T-helper 1 cell treated with Interleukin-12 subunit alpha and Interleukin-12 subunit beta and Interleukin-4 antibody, amounts not matched to agents 30 μg/mL and 1 μg/mL, for 36 hours (primary cell): Measurements from ENCODE around the gene HBQ1.

Experiments
- H3K27ac Mint-ChIP-seq: one replicate; pipeline ENCODE4 v1.8.0; 2021; ENCODE audit warnings: mild to moderate bottlenecking, mixed read lengths
- H3K27me3 Mint-ChIP-seq: one replicate; pipeline ENCODE4 v1.8.0; 2021; ENCODE audit warnings: low read depth, mixed read lengths
- H3K36me3 Mint-ChIP-seq: one replicate; pipeline ENCODE4 v1.8.0; 2021; ENCODE audit warnings: low read depth, mixed read lengths
- H3K4me1 Mint-ChIP-seq: one replicate; pipeline ENCODE4 v1.8.0; 2021; ENCODE audit warnings: low read depth, mixed read lengths
- H3K4me3 Mint-ChIP-seq: one replicate; pipeline ENCODE4 v1.8.0; 2021; ENCODE audit warnings: mild to moderate bottlenecking, moderate library complexity, mixed read lengths
- H3K9me3 Mint-ChIP-seq: one replicate; pipeline ENCODE4 v1.8.0; 2021; ENCODE audit warnings: mixed read lengths

The HBQ1 gene

DNA sequence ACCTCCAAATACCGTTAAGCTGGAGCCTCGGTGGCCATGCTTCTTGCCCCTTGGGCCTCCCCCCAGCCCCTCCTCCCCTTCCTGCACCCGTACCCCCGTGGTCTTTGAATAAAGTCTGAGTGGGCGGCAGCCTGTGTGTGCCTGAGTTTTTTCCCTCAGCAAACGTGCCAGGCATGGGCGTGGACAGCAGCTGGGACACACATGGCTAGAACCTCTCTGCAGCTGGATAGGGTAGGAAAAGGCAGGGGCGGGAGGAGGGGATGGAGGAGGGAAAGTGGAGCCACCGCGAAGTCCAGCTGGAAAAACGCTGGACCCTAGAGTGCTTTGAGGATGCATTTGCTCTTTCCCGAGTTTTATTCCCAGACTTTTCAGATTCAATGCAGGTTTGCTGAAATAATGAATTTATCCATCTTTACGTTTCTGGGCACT is 2.9 kb upstream of the HBQ1 start:
- Mint-ChIP-seq H3K4me1 (peaks cover 2% of the 10 kb centered on the region), H3K36me3 (no peaks in the 10 kb centered on the region)

DNA sequence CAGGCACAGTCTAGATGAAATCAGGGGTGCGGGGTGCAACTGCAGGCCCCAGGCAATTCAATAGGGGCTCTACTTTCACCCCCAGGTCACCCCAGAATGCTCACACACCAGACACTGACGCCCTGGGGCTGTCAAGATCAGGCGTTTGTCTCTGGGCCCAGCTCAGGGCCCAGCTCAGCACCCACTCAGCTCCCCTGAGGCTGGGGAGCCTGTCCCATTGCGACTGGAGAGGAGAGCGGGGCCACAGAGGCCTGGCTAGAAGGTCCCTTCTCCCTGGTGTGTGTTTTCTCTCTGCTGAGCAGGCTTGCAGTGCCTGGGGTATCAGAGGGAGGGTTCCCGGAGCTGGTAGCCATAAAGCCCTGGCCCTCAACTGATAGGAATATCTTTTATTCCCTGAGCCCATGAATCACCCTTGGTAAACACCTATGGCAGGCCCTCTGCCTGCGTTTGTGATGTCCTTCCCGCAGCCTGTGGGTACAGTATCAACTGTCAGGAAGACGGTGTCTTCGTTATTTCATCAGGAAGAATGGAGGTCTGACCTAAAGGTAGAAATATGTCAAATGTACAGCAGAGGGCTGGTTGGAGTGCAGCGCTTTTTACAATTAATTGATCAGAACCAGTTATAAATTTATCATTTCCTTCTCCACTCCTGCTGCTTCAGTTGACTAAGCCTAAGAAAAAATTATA is 2.1 kb upstream of the HBQ1 start:
- Mint-ChIP-seq H3K4me3 (no peak overlapping the region), H3K27me3 (peaks cover 54% of the 10 kb centered on the region), H3K36me3 (no peaks in the 10 kb centered on the region), H3K9me3 (no peaks in the 10 kb centered on the region), H3K4me1 (peaks cover 2% of the 10 kb centered on the region), H3K27ac (no peak overlapping the region)

More for the DNA sequence above, 2.9 kb upstream of the HBQ1 start:
- no peak overlapping the region for H3K4me3 Mint-ChIP-seq
- H3K27ac Mint-ChIP-seq = no peak overlapping the region
- H3K27me3 Mint-ChIP-seq = peaks cover 54% of the 10 kb centered on the region
- no peaks in the 10 kb centered on the region for H3K9me3 Mint-ChIP-seq

DNA sequence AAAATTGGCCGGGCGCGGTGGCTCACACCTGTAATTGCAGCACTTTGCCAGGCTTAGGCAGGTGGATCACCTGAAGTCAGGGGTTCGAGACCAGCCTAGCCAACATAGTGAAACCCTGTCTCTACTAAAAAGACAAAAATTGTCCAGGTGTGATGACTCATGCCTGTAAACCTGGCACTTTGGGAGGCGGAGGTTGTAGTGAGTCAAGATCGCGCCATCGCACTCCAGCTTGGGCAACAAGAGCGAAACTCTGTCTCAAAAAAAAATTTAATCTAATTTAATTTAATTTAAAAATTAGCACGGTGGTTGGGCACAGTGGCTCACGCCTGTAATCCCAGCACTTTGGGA is 1.6 kb upstream of the HBQ1 start:
- Mint-ChIP-seq H3K9me3 (no peaks in the 10 kb centered on the region), H3K4me1 (peaks cover 2% of the 10 kb centered on the region), H3K36me3 (no peaks in the 10 kb centered on the region), H3K4me3 (no peak overlapping the region), H3K27me3 (peaks cover 51% of the 10 kb centered on the region), H3K27ac (no peak overlapping the region)

DNA sequence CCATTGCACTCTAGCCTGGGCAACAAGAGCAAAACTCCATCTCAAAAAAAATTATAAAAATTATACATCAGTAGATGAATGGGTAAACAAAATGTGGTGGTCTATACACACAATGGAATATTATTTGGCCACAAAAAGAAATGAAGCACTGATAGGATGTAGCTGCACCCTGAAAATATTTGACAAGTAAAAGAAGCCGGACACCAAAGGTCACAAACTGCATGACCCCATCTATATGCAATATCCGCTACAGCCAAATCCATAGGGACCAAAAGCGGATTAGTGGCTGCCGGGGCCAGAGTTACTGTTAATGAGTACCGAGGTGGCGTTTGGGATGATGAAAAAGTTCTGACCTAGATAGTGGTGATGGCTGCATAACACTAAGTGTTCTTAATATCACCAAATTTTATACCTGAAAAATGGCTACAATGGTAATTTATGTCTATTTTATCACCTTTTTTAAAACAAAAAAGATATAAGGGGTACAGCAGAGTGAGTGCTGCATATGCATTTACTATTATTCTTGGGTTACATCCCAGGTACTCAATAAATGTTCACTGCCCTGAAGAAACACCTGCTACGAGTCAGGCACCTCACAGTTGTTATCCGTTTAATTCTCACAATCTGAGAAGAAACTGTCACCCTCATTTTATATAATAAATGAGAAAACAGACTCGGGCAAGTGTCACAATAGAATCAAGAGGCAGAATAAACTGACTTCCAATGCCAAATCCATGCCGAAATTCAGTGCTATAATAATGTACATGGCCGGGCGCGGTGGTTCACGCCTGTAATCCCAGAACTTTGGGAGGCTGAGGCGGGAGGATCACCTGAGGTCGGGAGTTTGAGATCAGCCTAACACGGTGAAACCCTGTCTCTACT is 807 bp upstream of the HBQ1 start:
- Mint-ChIP-seq H3K9me3 (no peaks in the 10 kb centered on the region), H3K4me1 (peaks cover 2% of the 10 kb centered on the region), H3K4me3 (no peak overlapping the region), H3K36me3 (no peaks in the 10 kb centered on the region), H3K27me3 (peaks cover 44% of the 10 kb centered on the region), H3K27ac (no peak overlapping the region)

DNA sequence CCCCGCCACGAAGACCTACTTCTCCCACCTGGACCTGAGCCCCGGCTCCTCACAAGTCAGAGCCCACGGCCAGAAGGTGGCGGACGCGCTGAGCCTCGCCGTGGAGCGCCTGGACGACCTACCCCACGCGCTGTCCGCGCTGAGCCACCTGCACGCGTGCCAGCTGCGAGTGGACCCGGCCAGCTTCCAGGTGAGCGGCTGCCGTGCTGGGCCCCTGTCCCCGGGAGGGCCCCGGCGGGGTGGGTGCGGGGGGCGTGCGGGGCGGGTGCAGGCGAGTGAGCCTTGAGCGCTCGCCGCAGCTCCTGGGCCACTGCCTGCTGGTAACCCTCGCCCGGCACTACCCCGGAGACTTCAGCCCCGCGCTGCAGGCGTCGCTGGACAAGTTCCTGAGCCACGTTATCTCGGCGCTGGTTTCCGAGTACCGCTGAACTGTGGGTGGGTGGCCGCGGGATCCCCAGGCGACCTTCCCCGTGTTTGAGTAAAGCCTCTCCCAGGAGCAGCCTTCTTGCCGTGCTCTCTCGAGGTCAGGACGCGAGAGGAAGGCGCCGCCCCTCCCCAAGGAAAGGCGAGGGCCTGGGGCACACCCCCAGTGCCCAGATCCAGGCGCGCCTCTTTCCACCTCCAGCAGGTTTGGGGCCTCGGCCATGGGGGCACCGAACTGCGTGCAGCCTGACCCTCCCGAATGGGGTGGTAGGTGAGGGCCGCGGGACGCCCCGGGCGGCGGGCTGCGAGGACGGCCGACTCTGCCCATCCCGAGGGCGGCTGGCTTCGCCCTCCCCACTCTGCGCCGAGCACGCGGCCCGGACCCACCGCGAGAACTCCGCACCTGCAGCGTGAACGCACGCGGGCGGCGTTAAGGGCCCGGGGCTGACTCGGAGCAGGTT is 664 bp downstream of the HBQ1 start:
- Mint-ChIP-seq H3K36me3 (no peaks in the 10 kb centered on the region), H3K27me3 (peaks cover 29% of the 10 kb centered on the region), H3K9me3 (no peaks in the 10 kb centered on the region), H3K27ac (no peak overlapping the region), H3K4me3 (no peak overlapping the region), H3K4me1 (peaks cover 2% of the 10 kb centered on the region)

DNA sequence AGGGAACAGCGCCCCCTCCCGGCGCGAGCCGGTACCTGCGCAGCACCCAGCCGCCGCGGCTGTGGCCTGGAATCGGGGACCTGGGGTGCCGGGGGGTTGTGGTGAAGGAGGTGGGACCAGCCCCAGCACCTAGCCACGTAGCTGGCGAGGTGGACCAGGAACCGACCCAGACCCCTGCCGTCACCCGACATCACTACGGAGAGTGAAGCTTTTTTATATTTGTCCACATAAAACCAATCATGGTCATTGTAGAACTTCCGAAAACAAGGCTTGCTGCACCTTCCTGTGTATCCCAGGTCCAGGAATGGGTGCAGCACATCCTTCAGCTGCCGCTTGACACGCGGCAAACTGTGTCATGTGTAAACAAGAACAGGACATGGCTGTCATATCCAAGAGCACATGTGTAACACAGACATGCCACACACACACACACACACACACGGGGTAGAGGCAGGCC is 1.3 kb downstream of the HBQ1 start:
- Mint-ChIP-seq H3K4me3 (no peak overlapping the region), H3K27me3 (peaks cover 28% of the 10 kb centered on the region), H3K36me3 (no peaks in the 10 kb centered on the region), H3K27ac (no peak overlapping the region), H3K9me3 (no peaks in the 10 kb centered on the region), H3K4me1 (peaks cover 2% of the 10 kb centered on the region)

DNA sequence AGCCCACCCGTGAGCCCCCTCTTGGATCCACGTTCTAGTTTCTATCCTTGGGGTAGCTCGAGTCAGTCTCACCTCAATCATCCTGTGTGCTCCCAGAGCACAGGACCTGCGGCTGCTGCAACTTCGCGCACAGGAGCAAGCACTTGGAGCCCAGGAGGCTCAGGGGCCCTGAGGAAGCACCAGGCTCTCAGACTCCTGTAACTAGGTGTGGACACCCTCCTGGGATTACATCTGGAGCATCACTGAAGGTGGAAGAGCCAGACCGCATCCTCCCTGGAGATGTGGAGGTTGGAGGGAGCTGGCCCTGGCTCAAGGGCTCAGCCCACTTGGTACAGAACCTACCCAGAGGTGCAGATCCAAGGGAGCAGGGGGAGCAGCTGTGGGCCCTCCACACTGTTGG is 2.7 kb downstream of the HBQ1 start:
- peaks cover 19% of the 10 kb centered on the region for H3K27me3 Mint-ChIP-seq
- H3K4me3 Mint-ChIP-seq = no peak overlapping the region
- H3K36me3 Mint-ChIP-seq = peaks cover 3% of the 10 kb centered on the region
- H3K27ac Mint-ChIP-seq = no peak overlapping the region
- peaks cover 2% of the 10 kb centered on the region for H3K4me1 Mint-ChIP-seq
- H3K9me3 Mint-ChIP-seq = no peaks in the 10 kb centered on the region

DNA sequence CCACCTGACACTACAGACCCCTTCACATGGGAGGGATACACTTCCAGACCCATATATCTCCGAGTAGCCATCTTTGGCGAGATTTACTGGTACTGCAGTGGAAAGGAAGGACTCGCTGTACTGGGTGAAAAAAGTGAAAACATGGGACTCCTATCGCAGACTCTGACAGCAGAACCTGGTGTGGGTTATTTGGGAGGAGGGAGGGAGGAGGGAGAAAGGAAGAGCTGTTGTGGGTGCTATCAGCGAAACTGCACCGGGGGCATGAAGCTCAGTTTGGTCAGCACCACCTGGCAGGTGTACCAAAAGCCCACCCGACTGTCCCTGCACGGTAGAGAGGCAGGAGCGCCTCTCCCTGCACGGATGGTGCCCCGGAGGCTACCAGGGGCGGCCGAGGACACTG is 5.0 kb downstream of the HBQ1 start:
- Mint-ChIP-seq H3K36me3 (peaks cover 11% of the 10 kb centered on the region), H3K4me1 (peaks cover 10% of the 10 kb centered on the region), H3K9me3 (no peaks in the 10 kb centered on the region), H3K27me3 (no peaks in the 10 kb centered on the region), H3K4me3 (no peak overlapping the region), H3K27ac (no peak overlapping the region)

DNA sequence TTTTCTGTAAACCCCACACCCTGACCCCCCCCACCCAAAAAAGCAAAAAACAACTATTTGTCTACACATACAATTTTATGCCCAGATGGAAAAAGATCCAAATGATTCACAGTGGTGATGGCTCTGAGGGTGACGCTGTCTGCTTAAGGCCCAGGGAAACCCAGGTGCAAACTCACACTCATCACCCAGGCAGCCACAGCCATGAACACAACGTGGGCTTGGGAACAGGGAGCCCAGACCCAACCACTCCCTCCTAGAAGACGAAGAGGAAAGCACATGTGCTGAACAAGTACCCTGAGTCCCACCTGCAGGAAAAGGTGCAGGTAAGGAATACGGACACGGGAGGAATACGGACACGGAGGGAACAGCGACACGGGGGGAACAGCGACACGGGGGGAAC is 5.4 kb downstream of the HBQ1 start:
- peaks cover 11% of the 10 kb centered on the region for H3K36me3 Mint-ChIP-seq
- no peaks in the 10 kb centered on the region for H3K27me3 Mint-ChIP-seq
- peaks cover 10% of the 10 kb centered on the region for H3K4me1 Mint-ChIP-seq
- H3K4me3 Mint-ChIP-seq = no peak overlapping the region
- no peak overlapping the region for H3K27ac Mint-ChIP-seq
- no peaks in the 10 kb centered on the region for H3K9me3 Mint-ChIP-seq

DNA sequence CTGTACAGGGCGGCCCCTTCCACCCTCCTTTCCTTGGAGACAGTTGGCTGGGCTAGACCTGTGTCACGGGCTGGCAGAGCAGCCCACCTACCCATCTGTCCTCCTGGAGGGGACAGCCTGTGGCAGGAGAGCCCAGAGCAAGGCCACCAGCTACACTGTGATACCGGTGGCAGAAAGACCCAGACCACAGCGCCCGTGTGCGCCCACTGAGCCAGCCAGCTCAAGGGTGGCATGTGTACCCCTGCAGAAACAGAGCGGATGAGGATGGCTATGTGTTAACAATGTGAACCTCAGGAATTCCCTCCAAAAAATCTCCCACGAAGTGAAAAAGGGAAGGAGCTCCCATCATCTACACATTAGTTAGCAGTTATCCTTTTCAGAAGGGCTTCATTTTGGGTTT is 7.1 kb downstream of the HBQ1 start:
- Mint-ChIP-seq H3K4me1 (peaks cover 8% of the 10 kb centered on the region), H3K9me3 (no peaks in the 10 kb centered on the region), H3K27ac (no peak overlapping the region), H3K4me3 (no peak overlapping the region), H3K27me3 (no peaks in the 10 kb centered on the region), H3K36me3 (peaks cover 22% of the 10 kb centered on the region)

DNA sequence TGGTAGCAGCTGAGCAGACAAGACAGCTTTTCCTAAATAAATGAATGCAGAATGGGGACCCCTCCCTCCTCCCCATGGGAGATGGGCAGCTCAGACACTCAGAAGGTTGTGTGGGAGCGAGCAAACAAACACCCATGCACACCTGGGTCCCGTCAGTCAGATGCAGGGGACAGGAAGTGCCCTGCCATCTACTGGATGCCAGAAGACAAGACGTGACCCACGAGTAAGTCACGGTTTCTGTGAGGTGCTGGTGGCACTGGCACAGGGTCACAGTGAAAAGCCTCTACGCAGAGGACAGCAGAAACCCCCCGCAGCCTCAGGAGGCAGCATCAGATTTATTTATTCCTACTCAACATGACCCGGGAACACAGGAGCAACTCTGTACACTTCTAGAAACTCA is 8.4 kb downstream of the HBQ1 start:
- H3K9me3 Mint-ChIP-seq = no peaks in the 10 kb centered on the region
- H3K4me1 Mint-ChIP-seq = peaks cover 8% of the 10 kb centered on the region
- no peak overlapping the region for H3K27ac Mint-ChIP-seq
- no peak overlapping the region for H3K4me3 Mint-ChIP-seq
- peaks cover 25% of the 10 kb centered on the region for H3K36me3 Mint-ChIP-seq
- no peaks in the 10 kb centered on the region for H3K27me3 Mint-ChIP-seq

DNA sequence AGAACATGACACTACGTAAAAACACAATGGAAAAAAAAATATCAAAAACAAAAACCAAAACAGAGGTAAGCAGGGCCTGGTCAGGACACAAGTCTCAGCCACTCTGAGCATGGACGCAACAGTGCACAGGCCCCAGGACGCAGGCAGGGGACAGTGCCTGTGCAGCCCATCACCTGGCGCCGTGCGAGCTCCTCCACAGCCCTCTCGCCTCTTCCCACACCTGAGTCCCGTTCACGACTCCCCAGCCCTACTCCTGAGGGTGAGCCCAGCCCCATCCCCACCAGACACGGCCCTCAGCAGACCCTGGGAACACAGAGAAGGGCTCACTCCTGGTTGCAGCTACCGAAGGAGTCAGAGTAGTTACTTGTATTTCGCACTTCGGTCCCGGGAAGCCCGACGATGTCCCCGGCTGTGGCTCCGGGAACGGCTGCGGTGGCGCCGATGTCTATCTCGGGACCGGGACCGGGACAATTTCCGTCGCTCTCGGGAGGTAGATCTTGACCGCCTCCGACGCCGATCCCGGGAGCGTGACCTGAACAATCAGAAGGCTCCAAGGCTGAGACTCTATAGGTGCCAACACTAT is 9.4 kb downstream of the HBQ1 start:
- no peak overlapping the region for H3K4me3 Mint-ChIP-seq
- no peaks in the 10 kb centered on the region for H3K9me3 Mint-ChIP-seq
- peaks cover 8% of the 10 kb centered on the region for H3K4me1 Mint-ChIP-seq
- H3K36me3 Mint-ChIP-seq = peaks cover 27% of the 10 kb centered on the region
- H3K27me3 Mint-ChIP-seq = no peaks in the 10 kb centered on the region
- H3K27ac Mint-ChIP-seq = no peak overlapping the region

DNA sequence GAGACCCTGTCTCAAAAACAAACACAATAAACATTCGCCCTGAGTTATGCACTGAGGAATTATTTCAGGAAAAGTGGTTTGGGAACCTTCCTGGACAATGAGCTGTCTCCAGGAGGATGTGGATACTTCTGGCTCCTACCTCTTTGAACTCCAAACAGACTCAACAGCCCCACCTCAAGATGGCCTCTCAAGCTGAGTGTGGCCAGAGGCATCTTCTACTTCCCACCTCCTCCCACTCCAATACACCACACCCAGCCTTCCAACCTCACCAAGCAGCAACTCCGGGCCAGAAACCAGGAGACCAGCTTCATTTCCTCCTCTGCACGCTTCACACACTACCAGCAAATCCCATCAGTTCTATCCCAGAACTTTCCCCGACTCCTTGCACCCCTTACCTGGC is 11.6 kb downstream of the HBQ1 start:
- H3K27ac Mint-ChIP-seq = no peak overlapping the region
- H3K36me3 Mint-ChIP-seq = peaks cover 32% of the 10 kb centered on the region

DNA sequence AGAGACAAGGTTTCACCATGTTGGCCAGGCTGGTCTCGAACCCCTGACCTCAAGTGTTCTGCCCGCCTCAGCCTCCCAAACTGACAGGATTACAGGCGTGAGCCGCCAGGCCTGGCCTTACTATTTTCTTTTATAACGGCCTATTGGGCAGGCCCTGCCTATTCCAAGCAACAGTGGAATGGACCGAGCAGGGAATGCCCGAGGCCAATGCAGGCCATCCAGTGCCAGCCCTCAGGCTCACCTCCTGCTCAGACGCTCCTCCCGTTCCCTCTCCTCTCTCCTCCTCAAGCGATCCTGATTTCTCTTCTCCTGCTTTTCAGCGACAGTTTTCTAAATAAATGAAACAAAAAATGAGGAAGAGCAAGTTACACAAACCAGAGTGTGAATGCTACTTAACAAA is 12.4 kb downstream of the HBQ1 start:
- Mint-ChIP-seq H3K4me1 (peaks cover 8% of the 10 kb centered on the region), H3K27ac (no peak overlapping the region), H3K4me3 (no peak overlapping the region), H3K36me3 (peaks cover 32% of the 10 kb centered on the region), H3K9me3 (no peaks in the 10 kb centered on the region), H3K27me3 (no peaks in the 10 kb centered on the region)

More for the DNA sequence above, 11.6 kb downstream of the HBQ1 start:
- Mint-ChIP-seq H3K27me3 (no peaks in the 10 kb centered on the region), H3K4me3 (no peak overlapping the region), H3K9me3 (no peaks in the 10 kb centered on the region), H3K4me1 (peaks cover 8% of the 10 kb centered on the region)
